ENCODE measurements around the gene DLG5.

The DLG5 gene

GRCh38 chr10:77742172-77742571, 184.4 kb downstream of the DLG5 start:
- no peak for DNase-seq

GRCh38 chr10:77741746-77742145, 184.8 kb downstream of the DLG5 start:
- no peak for DNase-seq

Data from RPMI8226 (cell line).